Heart left ventricle (tissue), 16 donors: ENCODE measurements around the gene CPXM2. TPM values are rescaled to one million over a fixed set of nuclear protein-coding genes. Genes with fewer than 3 reads are reported as not detected.

Experiments
- ATAC-seq, 4 donors: fragments of 200-7000 bp; cut with Tn5 transposase; one replicate each; pipeline ENCODE4 v1.9.1; 2020 to 2022; ENCODE audit warnings: moderate library complexity in 4 of 4, mild to moderate bottlenecking in 3 of 4, moderate number of reproducible peaks in 1 of 4
- DNase-seq, 5 donors: peaks; one replicate each; pipeline ENCODE4 v3.0.0-alpha.2; 2020
- H3K27ac ChIP-seq, 12 donors: fragments of 200-600 bp; sonication (generic) in 4 of 12; one replicate each; pipeline versions ENCODE4 v1.5.0 to v1.8.0; 2016 to 2022; ENCODE audit warnings: mild to moderate bottlenecking in 2 of 12
- H3K27me3 ChIP-seq, 9 donors: fragments of 200-600 bp; sonication (generic) in 2 of 9; one replicate each; pipeline versions ENCODE4 v1.5.1 to v1.8.0; 2016 to 2022; ENCODE audit warnings: mild to moderate bottlenecking in 3 of 9
- H3K36me3 ChIP-seq, 9 donors: fragments of 200-600 bp; sonication (generic) in 2 of 9; one replicate each; pipeline versions ENCODE4 v1.5.0 to v1.8.0; 2018 to 2022; ENCODE audit warnings: mild to moderate bottlenecking in 2 of 9
- H3K4me1 ChIP-seq, 12 donors: fragments of 200-600 bp; sonication (generic) in 4 of 12; one replicate each; pipeline versions ENCODE4 v1.5.0 to v1.8.0; 2016 to 2022; ENCODE audit warnings: mild to moderate bottlenecking in 3 of 12
- H3K4me3 ChIP-seq, 12 donors: fragments of 200-600 bp; sonication (generic) in 4 of 12; one replicate each; pipeline versions ENCODE4 v1.5.0 to v1.8.0; 2017 to 2022; ENCODE audit warnings: mild to moderate bottlenecking in 9 of 12, moderate library complexity in 4 of 12
- H3K9me3 ChIP-seq, 12 donors: fragments of 200-600 bp; sonication (generic) in 4 of 12; one replicate each; pipeline versions ENCODE4 v1.5.0 to v1.8.0; 2016 to 2022; ENCODE audit warnings: mild to moderate bottlenecking in 1 of 12
- CTCF ChIP-seq, 12 donors: fragments of 200-600 bp; sonication (generic) in 4 of 12; IDR thresholded peaks; one replicate each; pipeline versions ENCODE4 v1.5.0 to v1.8.0; 2018 to 2022; ENCODE audit warnings: antibody characterized with exemption in 12 of 12, mild to moderate bottlenecking in 5 of 12
- POLR2A ChIP-seq, 2 donors: fragments of 450-650 bp; IDR thresholded peaks; one replicate each; pipeline ENCODE4 v1.6.1; 2017; ENCODE audit warnings: antibody characterized with exemption in 2 of 2, mild to moderate bottlenecking in 2 of 2, moderate library complexity in 2 of 2
- WGBS, 4 donors: extraction: QIAGEN DNeasy Blood & Tissue Kit in 2 of 4; methylation state at CpG; one replicate each; pipeline versions ENCODE4 v1.1.5 to v1.1.7; 2013 to 2018; 5-methylcytosine and 5-hydroxymethylcytosine counted together
- intact Hi-C, 10 donors: fragments of 100-400 bp; cut with DNase I; formaldehyde crosslinking; loops; one replicate each; pipeline versions ENCODE4 v1.11.1 to v1.14.2; 2022
- polyA plus RNA-seq, 2 donors: library from polyadenylated mRNA; stranded (reverse); fragments of 200-250 nt; gene quantifications; one replicate each; pipeline ENCODE4 v1.2.3, GENCODE V29; 2013
- total RNA-seq, 9 donors: library from RNA; depleted of rRNA in 2 of 9; stranded (reverse); fragments of >200 nt in 2 of 9; fragmentation: NEBNext Ultra II Directional in 3 of 9; extraction: Animal tissue kit (Norgen Biotek cat#: 25700) in 3 of 9; gene quantifications; one replicate each; pipeline versions ENCODE4 v1.1.0 to v1.2.4, GENCODE V29; 2016 to 2023
- donor health status: ischemic (EF 13 %, LVEDD 7.1; RV severe dilation, severe dysfunction).
- donor health status: healthy with polysubstance abuse.
- donor health status: DM: no; HTN: yes; CAD: no.
- donor health status: DM: no; HTN: no; CAD: no.
- donor health status: ischemic (EF 25% LVEDD 6.9; RV normal size, moderate dysfunction).
- donor health status: ischemic (EF 25% LVEDD 5.7; RV mildly dilated, moderate dysfunction).
- donor health status: healthy.
- donor health status: DM: yes; HTN: yes; CAD: no.
- donor health status: ischemic (EF 35%, LVEDD 5.7; RV mildly dilated, moderate dysfunction).
- donor health status: nonischemic (EF 11% LVEDD 7.7; RV severe dilation, severe dysfunction).
- donor health status: DM: yes; HTN: yes; CAD: no.
- donor health status: PGD.
- donor health status: ischemic (EF 29% LVEDD 5.4; RV normal size, mild dysfunction).
- donor health status: nonischemic (EF 23%, LVEDD 6.1; RV moderate dilation, normal function).

CPXM2 gene
- total and polyA plus RNA-seq, 11 donors: 1.1 to 23.2 (median 4.2) TPM

DNA sequence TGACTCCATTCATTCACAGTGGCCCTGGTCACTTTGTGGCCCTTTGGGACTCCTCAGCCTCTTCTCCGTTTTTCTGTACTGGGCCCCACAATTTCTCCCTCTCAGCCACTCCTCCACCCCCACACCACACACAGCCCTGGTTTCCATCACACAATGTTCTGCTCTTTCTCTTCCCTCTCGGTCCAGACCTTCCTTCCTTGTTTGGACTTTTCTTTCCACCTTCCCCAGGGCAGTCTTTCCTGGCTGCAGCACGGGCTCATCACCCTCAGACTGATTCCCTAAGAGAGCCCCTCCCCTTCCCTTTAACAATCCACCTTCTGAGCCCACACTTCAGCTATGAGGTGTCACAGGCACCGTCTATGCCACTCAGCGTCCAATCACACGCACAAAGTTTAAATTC lies 25.7 kb downstream of the CPXM2 start:
- Histone ChIP-seq H3K4me1 (peaks cover 0 to 2% (median 0%) of the 10 kb centered on the region in 12 donors), H3K27me3 (peaks cover 0 to 6% (median 0%) of the 10 kb centered on the region in 9 donors), H3K36me3 (peaks cover 0 to 3% (median 0%) of the 10 kb centered on the region in 9 donors), H3K4me3 (no peak overlapping the region), H3K9me3 (no peaks in the 10 kb centered on the region), H3K27ac (peak overlapping the region in 1 of 12 donors; percentile 91)
- DNase-seq (no peak), ATAC-seq (no peak)
- 69 to 80% (median 71%) methylated on average over 6 of the region's 6 CpGs for WGBS, 4 donors
- TF ChIP-seq CTCF (IDR thresholded peaks at IDR 0.05) (no peak), POLR2A (IDR thresholded peaks at IDR 0.05) (no peak)
- intact Hi-C loops: no loop called here

DNA sequence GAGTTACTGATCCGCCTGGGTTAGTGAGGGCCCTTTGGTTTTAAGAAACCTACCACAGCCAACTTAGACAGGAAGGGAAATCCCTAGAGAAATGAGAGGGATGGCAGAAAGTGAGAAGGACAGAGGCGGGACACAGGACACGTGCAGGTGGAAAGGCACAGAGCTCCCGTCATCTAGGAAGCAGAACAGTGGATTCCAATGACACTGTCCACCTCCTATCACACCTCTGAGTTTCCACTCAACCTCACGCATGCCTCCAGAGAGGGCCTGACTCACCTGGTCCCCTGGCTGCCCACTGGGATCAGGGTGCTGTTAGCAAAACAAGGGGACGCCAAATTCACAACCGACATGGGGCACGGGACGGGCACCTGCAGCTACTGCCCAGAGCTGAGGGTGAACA lies 26.3 kb downstream of the CPXM2 start:
- WGBS, 4 donors: 81 to 86% (median 83%) methylated on average over 8 to 9 of the region's 9 CpGs
- peaks cover 0 to 6% (median 0%) of the 10 kb centered on the region in 9 donors for H3K27me3 ChIP-seq
- peaks cover 0 to 3% (median 0%) of the 10 kb centered on the region in 9 donors for H3K36me3 ChIP-seq
- intact Hi-C loops: no loop called here
- no peak for TF ChIP-seq CTCF (IDR thresholded peaks at IDR 0.05)
- no peak for ATAC-seq
- H3K9me3 ChIP-seq: no peaks in the 10 kb centered on the region
- peak overlapping the region in 1 of 12 donors; percentile 91 for H3K27ac ChIP-seq
- no peak for DNase-seq
- no peak overlapping the region for H3K4me3 ChIP-seq
- H3K4me1 ChIP-seq: peaks cover 0 to 2% (median 0%) of the 10 kb centered on the region in 12 donors

DNA sequence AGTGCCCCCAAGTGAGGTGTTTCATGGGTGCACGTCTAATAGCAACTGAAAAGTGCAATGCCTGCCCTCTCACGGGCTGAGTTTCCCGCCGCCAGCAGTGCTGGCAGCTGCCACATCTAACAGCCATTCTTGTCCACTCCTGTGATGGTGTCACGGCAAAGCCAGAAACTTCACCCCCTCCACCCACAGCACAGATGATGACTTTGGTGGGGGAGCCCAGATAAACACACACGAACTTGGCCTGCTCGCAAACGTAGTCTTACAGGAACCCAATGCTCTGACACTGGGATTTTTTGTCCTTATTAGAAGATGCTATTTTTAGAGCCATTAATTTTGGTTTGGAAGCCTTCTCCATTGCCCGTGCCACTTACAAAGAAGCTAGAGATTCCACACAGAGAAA lies 26.7 kb downstream of the CPXM2 start:
- DNase-seq: no peak
- intact Hi-C loops: no loop called here
- peaks cover 0 to 3% (median 0%) of the 10 kb centered on the region in 9 donors for H3K36me3 ChIP-seq
- peak overlapping the region in 1 of 12 donors; percentile 91 for H3K27ac ChIP-seq
- 73 to 80% (median 75%) methylated on average over 9 of the region's 9 CpGs for WGBS, 4 donors
- peaks cover 0 to 6% (median 0%) of the 10 kb centered on the region in 9 donors for H3K27me3 ChIP-seq
- ATAC-seq: no peak
- H3K4me1 ChIP-seq: peaks cover 0 to 2% (median 0%) of the 10 kb centered on the region in 12 donors
- no peaks in the 10 kb centered on the region for H3K9me3 ChIP-seq
- no peak for TF ChIP-seq POLR2A (IDR thresholded peaks at IDR 0.05)
- no peak for TF ChIP-seq CTCF (IDR thresholded peaks at IDR 0.05)
- no peak overlapping the region for H3K4me3 ChIP-seq

DNA sequence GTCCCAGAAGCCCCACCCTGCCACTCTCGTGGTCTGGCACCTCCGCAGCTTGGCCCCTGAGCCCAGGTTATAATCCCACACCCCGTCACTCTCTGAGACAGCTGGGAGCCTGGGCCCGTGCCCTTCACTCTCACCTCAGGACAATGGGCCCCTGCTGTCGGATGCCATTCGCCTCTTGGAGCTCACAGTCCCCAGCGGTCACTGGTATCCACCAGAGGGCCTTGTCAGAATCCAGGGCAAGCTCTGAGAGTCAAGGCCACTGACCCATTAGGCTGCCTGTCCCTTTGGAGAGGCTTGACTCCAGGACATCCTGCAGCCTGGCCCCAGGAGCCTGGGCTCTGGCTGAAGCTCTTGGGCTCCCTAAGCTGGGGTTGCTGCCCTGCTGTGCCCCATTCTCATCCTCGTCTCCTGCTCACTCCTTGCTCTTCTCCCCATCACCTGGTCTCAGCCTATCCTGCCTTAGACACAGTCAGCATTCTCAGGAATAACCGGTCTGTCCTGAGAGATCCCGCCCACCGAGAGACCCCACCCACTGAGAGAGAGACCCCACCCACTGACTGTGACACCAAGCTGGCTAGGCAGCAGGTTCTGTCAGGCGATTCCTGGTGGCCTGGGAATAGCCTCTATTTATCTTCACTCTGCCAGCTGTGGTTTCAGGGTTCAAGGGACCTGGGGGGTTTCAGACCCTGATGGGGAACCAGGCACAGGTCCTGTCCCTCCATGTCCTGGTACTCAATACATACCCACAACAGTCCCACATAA lies 27.7 kb downstream of the CPXM2 start:
- no peak overlapping the region for H3K4me3 ChIP-seq
- ATAC-seq (no peak), DNase-seq (no peak)
- H3K4me1 ChIP-seq: peaks cover 0 to 2% (median 0%) of the 10 kb centered on the region in 12 donors
- peaks cover 0 to 3% (median 0%) of the 10 kb centered on the region in 9 donors for H3K36me3 ChIP-seq
- TF ChIP-seq POLR2A (IDR thresholded peaks at IDR 0.05): no peak
- TF ChIP-seq CTCF (IDR thresholded peaks at IDR 0.05): no peak
- intact Hi-C loops: no loop called here
- H3K27ac ChIP-seq: peak overlapping the region in 1 of 12 donors; percentile 91
- H3K9me3 ChIP-seq: no peaks in the 10 kb centered on the region
- WGBS, 4 donors: 71 to 83% (median 75%) methylated on average over 12 of the region's 12 CpGs
- H3K27me3 ChIP-seq: peaks cover 0 to 6% (median 0%) of the 10 kb centered on the region in 9 donors
